DOHH2 (cell line): ENCODE data around the gene RIPPLY3.
"Not testable (repeated sequence)": the region's sequence is repeated elsewhere in the genome, so short reads cannot be mapped to it uniquely, and the experiment has no call there.

ENCODE experiments used
- H3F3A ChIP-seq: fragments of 200-600 bp; sonication (generic), shearing (Covaris generic); 2 replicates; pipeline ENCODE4 v1.6.0; 2016; ENCODE audit warnings: antibody characterized with exemption, mild to moderate bottlenecking; ENCODE audit not compliant: control insufficient read depth, insufficient read depth
- H3K27ac ChIP-seq: fragments of 200-600 bp; sonication (generic); 2 replicates; pipeline ENCODE4 v1.5.1; 2014; ENCODE audit warnings: low read depth, mild to moderate bottlenecking, low read length, moderate library complexity
- H3K27me3 ChIP-seq: fragments of 200-600 bp; sonication (generic); 2 replicates; pipeline ENCODE4 v1.6.1; 2014; ENCODE audit warnings: mild to moderate bottlenecking, low read length, mixed read lengths; ENCODE audit not compliant: control insufficient read depth
- H3K36me3 ChIP-seq: fragments of 200-600 bp; sonication (generic); 2 replicates; pipeline ENCODE4 v1.6.1; 2014; ENCODE audit warnings: mild to moderate bottlenecking, low read length, moderate library complexity, mixed read lengths; ENCODE audit not compliant: control insufficient read depth
- H3K4me1 ChIP-seq: fragments of 200-600 bp; sonication (generic); 2 replicates; pipeline ENCODE4 v1.6.1; 2014; ENCODE audit warnings: mild to moderate bottlenecking, low read length, mixed read lengths; ENCODE audit not compliant: control insufficient read depth
- H3K4me2 ChIP-seq: fragments of 200-600 bp; sonication (generic); 2 replicates; pipeline ENCODE4 v1.6.0; 2014; ENCODE audit warnings: mild to moderate bottlenecking, low read length, moderate library complexity
- H3K4me3 ChIP-seq: fragments of 200-600 bp; sonication (generic); 2 replicates; pipeline ENCODE4 v1.5.1; 2014; ENCODE audit warnings: mild to moderate bottlenecking, low read length, mixed read lengths
- H3K79me2 ChIP-seq: fragments of 200-600 bp; sonication (generic); 2 replicates; pipeline ENCODE4 v1.6.1; 2014; ENCODE audit warnings: mild to moderate bottlenecking, low read length, mixed read lengths; ENCODE audit not compliant: control insufficient read depth
- H3K9me2 ChIP-seq: fragments of 200-600 bp; sonication (generic); replicated peaks from 2 replicates; pipeline ENCODE4 v1.6.1; 2014; ENCODE audit warnings: mild to moderate bottlenecking, low read length, mixed read lengths; ENCODE audit not compliant: control insufficient read depth
- H3K9me3 ChIP-seq: fragments of 200-600 bp; sonication (generic); 2 replicates; pipeline ENCODE4 v1.6.1; 2014; ENCODE audit warnings: antibody characterized with exemption, low read length, mixed read lengths; ENCODE audit not compliant: control insufficient read depth, insufficient read depth
- H4K20me1 ChIP-seq: fragments of 200-600 bp; sonication (generic); 2 replicates; pipeline ENCODE4 v1.6.0; 2014; ENCODE audit warnings: low read depth, mild to moderate bottlenecking, antibody characterized with exemption, low read length, moderate library complexity; ENCODE audit not compliant: control insufficient read depth, insufficient read depth
- EZH2phosphoT487 ChIP-seq: fragments of 200-600 bp; sonication (generic); IDR thresholded peaks from 2 replicates; pipeline ENCODE4 v1.6.1; 2017; ENCODE audit warnings: borderline replicate concordance, mild to moderate bottlenecking, antibody characterized with exemption, low read length, moderate library complexity, mixed read lengths
- TF ChIP-seq, protein P1 (sequence below): fragments of 200-600 bp; sonication (generic); IDR thresholded peaks from one replicate; pipeline ENCODE4 v1.5.1; 2014; ENCODE audit warnings: antibody characterized with exemption, mild to moderate bottlenecking, low read depth, low read length; ENCODE audit not compliant: poor library complexity, severe bottlenecking

The RIPPLY3 gene

DNA sequence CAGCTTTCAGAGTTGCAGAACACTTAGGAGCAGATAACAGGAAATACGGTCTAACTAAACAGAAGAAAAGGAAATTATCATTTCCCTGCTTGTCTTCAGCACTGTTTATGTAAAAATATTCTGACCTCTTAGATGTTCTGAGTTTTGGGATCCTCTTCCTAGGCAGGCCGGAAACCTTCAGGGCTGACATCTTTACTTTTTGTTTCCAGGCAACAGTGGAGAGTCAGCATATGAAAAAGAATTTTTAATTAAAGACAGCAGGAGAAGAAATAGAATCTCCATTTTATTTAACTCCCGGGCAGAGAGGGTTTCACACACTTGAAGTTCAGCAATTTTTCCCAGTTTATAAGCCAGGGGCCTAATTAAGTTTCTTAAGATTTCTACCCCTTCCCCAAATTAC, 5.1 kb upstream of the RIPPLY3 start:
- Histone ChIP-seq H3K27me3 (no peaks in the 10 kb centered on the region), H3K4me2 (peak overlapping the region; percentile 45), H3K4me1 (peaks cover 12% of the 10 kb centered on the region), H3K27ac (peak overlapping the region; percentile 36), H3K9me3 (no peaks in the 10 kb centered on the region), H3K4me3 (peak overlapping the region; percentile 9; the same call in 1 of the 2 replicates), H3K36me3 (no peaks in the 10 kb centered on the region), H3K79me2 (no peaks in the 10 kb centered on the region), H4K20me1 (no peaks in the 10 kb centered on the region), H3K9me2 (no peaks in the 10 kb centered on the region), H3F3A (no peaks in the 10 kb centered on the region)
- TF ChIP-seq, protein P1, sequence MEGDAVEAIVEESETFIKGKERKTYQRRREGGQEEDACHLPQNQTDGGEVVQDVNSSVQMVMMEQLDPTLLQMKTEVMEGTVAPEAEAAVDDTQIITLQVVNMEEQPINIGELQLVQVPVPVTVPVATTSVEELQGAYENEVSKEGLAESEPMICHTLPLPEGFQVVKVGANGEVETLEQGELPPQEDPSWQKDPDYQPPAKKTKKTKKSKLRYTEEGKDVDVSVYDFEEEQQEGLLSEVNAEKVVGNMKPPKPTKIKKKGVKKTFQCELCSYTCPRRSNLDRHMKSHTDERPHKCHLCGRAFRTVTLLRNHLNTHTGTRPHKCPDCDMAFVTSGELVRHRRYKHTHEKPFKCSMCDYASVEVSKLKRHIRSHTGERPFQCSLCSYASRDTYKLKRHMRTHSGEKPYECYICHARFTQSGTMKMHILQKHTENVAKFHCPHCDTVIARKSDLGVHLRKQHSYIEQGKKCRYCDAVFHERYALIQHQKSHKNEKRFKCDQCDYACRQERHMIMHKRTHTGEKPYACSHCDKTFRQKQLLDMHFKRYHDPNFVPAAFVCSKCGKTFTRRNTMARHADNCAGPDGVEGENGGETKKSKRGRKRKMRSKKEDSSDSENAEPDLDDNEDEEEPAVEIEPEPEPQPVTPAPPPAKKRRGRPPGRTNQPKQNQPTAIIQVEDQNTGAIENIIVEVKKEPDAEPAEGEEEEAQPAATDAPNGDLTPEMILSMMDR: no peak

DNA sequence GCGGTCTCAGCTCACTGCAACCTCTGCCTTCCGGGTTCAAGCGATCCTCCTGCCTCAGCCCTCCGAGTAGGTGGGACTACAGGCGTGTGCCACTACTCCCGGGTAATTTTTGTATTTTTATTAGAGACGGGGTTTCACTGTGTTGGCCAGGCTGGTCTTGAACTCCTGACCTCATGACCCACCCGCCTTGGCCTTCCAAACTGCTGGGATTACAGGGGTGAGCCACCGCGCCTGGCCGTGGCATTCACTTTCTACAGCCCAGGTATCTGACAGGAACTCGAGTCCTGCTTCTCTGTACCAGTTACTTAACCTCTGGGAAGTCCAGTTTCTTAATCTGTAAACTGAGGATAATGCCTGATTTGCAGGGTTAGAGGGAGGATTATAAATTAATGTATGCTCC, 3.7 kb upstream of the RIPPLY3 start:
- H3K9me2 ChIP-seq, H3K36me3 ChIP-seq, H3K4me2 ChIP-seq, H3K27me3 ChIP-seq, H3K9me3 ChIP-seq, H4K20me1 ChIP-seq, H3F3A ChIP-seq, H3K27ac ChIP-seq, H3K4me3 ChIP-seq, H3K79me2 ChIP-seq: not testable (repeated sequence)
- H3K4me1 ChIP-seq: peaks cover 12% of the 10 kb centered on the region

- H3K9me2 ChIP-seq, H3K4me3 ChIP-seq, H3K36me3 ChIP-seq, H3K79me2 ChIP-seq, H3K4me2 ChIP-seq, H3K27me3 ChIP-seq, H3F3A ChIP-seq, H3K27ac ChIP-seq, H3K9me3 ChIP-seq, H4K20me1 ChIP-seq: not testable (repeated sequence)
- H3K4me1 ChIP-seq: peaks cover 12% of the 10 kb centered on the region
These were observed 2.6 kb upstream of the RIPPLY3 start for GRCh38 chr21:37003917-37004316.

DNA sequence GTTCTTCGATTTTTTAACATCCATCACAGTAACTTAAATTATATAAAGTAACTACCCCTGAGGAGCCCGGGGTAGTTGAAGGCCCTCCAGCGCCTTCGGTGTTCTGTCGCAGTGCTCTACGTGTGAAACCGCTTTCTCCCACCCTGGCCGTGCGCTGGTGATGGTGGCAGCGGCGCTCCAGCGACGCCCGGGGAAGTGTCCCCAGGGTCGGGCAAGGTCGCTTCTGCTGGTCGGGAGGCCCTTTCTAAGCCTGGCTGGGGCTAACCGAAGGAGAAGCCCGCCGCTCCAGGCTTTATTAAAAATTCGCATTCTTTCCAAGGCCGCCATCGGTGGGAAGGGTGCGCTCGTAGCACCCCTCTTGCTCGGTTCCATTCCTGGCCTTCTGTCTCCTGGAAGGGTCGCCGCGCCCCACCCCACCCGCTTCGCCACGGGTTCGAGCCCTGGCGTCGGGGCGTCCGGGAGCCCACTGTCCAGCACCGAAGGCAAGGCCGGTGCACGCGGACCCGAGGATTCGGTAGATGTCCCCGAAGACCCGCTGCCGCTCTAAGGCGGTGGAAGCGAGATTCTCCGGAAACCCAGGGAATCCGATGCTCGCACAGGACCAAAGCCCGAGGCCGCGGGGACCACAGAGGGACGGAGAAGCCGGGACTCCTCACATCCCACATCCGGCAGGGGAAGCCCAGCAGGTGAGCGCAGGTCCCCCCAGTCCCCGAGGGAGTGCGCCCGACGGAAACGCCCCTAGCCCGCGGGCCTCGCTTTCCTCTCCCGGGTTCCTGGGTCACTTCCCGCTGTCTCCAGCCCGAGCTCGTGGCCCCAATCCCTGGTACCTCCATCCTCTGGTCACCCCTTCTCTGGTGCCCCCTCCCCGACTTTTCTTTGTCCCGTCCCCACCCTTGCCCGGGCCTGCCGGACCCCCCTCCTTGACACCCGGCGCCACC, 685 bp upstream of the RIPPLY3 start:
- Histone ChIP-seq H3K4me3 (peak overlapping the region; percentile 52; the same call in 1 of the 2 replicates), H3F3A (0 out of 2 replicates have a peak, but pooled peaks cover 4% of the 10 kb centered on the region), H3K27me3 (peaks cover 5% of the 10 kb centered on the region; the same call in 1 of the 2 replicates), H3K4me1 (peaks cover 18% of the 10 kb centered on the region), H4K20me1 (no peaks in the 10 kb centered on the region), H3K9me2 (no peaks in the 10 kb centered on the region), H3K79me2 (no peaks in the 10 kb centered on the region), H3K4me2 (peak overlapping the region; percentile 51; the same call in 1 of the 2 replicates), H3K9me3 (no peaks in the 10 kb centered on the region), H3K27ac (no peak overlapping the region), H3K36me3 (no peaks in the 10 kb centered on the region)
- TF ChIP-seq, protein P1: no peak
- TF ChIP-seq EZH2phosphoT487: no peak
